Fibroblast of skin of scalp (primary cell): ENCODE data around the gene LAMA3.
A peak's percentile ranks its signal among the peaks of the same experiment; 100 is the strongest.

Source experiments
- DNase-seq: peaks from one replicate; pipeline ENCODE4 v3.0.0-alpha.2; 2013

LAMA3 gene

DNA sequence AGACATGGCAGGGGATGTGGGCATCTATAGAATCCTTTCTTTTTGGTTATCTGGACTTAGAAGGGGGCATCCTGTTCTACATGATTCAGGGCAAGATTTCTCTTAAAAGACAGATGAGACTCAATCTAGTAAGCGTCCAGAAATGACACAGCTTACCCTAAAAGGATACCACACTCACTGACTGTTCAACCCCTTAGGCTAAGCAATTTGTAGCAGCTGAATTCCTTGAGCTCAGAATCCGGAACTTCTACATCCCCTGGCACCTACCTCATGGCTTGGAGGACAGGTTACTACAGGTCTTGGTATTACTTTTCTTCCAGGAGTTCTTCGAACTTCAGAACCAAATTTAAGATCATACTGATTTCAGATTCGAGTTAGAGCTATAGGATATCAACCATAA, 138.4 kb downstream of the LAMA3 start:
- no peak for DNase-seq

DNA sequence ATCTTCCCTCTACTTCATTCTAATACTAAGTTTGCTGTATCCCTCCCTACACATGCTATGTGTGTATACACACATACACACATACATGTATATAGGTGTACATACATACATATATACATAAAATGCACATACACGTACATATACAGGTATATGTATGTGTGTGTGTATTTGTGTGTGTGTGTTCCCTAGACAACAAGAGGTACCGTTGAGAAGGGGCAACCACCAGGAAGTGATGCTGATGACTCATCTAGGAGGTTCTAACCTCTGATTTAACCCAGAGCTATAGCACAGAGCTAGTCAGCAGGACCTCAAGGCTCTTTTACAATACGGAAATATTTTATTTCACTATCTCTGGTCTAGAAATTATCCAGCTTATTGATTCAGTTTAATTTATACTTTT, 139.2 kb downstream of the LAMA3 start:
- DNase-seq: no peak

DNA sequence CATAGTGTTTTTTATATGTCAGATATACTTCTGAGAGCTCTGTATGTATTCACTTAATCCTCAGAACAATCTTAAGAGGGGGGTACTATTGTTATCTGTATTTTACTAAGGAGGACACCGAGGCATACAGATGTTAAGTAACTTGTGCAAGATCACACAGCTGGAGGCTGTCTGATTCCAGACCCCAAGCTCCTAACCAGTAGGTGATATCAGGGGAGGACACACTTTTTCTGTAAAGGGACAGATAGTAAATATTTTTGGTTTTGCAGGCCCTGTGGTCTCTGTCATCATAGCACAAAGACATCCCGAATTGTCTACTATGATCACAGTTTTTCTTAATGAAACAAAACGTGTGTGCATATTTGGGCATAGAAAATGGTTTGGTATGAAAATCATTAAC, 143.7 kb downstream of the LAMA3 start:
- no peak for DNase-seq

DNA sequence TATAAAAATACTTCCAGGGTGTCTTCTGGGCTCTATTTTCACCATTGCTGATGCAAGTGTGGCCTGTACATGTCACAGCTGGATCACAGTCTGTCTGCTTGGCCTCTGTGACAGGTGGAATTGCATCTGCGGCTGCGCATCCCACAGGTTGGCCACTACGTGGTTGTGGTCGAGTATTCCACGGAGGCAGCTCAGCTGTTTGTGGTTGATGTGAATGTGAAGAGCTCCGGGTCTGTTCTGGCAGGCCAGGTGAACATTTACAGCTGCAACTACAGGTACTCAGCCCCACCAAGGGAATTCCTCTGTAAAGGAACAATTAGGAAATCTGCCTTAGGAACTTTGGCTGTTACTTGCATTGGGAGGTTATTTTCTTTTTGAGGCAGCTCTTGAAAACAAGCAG, 144.5 kb downstream of the LAMA3 start:
- DNase-seq: no peak

DNA sequence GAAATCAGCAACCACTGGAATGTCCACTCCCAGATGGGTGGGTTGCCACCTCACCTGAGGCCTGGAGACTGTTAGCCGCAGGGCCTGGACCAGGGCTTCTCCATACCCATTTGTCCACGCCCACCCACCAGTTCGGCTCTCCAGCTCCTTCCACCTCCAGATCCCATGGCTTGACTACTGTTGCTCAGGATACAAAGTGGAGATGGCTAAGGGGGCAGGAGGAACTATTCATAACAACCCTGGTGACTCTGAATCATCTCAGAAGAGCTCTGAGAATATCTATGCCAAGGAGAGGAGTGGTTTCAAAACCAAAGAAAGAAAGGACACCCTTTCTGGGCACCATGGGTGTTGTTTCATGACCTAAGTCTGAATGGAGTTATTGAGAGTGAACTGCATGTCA, 145.8 kb downstream of the LAMA3 start:
- no peak for DNase-seq

DNA sequence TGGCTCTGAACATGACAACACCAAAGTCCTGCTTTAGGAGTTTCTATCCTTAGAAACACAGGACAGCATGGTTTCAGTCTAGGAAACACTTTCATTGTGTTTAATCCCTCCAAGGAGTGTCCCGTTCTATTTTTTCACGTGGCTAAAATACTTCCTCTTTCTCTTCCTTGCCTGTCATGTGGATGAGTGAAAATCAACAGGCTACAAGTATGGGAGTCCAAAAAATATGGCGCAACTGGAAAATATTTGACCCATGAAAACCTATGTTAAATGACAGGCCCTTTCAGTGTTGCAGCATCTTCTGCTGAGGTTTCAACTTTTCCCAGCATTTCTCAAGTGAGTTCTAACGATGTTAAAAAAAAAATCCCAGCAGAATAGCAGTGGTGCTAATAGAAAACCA, 146.3 kb downstream of the LAMA3 start:
- no peak for DNase-seq

DNA sequence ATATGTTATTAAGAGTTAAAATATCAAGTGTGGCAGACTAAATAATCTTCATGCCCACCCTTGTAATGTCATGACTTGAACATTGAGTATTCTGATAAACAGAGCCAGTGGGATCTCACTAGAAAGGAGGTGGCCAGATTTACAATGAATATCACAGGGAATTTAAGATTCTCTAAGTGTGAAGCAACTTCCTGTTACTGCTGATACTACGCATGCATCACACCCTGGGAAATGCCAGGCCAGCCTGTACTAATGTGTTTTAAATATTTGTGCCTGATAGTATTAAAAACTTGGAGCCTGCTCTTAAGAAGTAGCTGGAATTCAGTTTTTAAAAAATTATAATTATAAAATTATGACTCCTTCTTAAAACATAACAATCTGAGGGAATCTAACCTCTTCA, 148.3 kb downstream of the LAMA3 start:
- DNase-seq: peak; percentile 79

DNA sequence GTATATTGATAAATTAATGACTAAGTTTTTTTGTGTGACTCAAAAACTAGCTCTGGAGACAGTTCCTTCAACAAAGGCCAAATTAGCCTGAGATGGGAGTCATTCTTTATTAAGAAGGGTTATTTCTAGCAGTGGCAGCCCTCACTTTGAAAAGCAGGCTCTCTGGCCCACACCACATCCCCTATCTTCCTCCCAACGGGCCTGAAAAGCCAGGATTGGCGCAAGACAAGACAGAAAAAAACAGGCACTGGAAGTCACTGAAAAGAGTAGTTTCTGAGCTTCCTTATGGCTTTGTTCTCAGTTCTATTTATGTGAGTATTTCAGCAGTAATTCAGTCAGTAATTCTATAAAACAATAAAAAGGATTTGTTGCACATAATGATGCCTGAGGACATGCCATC, 149.0 kb downstream of the LAMA3 start:
- DNase-seq: no peak

DNA sequence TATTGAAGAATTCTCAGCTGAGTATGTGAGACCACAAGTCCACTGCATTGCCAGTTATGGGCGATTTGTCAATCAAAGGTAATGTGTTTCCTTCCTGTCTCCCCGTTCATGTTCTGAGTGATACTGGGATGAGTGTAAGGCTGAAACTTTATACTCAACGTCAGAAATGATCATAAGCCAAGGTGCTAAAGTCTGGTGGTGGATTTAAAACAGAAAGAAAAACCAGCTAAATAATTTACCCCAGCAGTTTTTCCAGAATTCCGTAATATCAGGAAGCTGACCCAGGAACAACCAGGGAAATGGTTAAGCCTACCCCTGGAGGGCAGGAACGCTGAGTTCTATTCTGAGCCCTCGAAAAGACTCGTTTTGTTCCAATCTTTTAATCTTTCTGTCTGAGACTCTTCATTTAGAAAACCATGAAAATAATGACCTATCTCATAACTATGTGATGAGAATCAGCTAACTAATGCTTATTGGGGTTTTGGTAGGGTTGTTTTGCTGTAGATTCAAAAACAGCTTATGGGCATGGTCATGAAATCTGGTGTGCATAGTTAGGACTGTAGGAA, 149.6 kb downstream of the LAMA3 start:
- peak; percentile 76 for DNase-seq

DNA sequence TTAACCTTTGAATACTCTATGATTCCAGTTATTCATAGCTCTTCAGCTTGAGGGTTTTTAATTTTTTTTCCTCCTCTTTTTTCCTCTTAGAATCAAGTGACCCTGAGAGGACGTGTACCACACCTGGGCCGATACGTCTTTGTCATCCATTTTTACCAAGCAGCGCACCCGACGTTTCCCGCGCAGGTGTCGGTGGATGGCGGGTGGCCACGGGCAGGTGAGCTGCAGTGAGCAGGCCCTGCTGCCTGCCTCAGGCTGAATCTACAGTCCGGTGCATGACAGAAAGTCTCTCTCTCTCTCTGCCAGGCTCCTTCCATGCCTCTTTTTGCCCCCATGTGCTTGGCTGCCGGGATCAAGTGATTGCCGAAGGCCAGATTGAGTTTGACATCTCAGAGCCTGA, 153.1 kb downstream of the LAMA3 start:
- DNase-seq: no peak

DNA sequence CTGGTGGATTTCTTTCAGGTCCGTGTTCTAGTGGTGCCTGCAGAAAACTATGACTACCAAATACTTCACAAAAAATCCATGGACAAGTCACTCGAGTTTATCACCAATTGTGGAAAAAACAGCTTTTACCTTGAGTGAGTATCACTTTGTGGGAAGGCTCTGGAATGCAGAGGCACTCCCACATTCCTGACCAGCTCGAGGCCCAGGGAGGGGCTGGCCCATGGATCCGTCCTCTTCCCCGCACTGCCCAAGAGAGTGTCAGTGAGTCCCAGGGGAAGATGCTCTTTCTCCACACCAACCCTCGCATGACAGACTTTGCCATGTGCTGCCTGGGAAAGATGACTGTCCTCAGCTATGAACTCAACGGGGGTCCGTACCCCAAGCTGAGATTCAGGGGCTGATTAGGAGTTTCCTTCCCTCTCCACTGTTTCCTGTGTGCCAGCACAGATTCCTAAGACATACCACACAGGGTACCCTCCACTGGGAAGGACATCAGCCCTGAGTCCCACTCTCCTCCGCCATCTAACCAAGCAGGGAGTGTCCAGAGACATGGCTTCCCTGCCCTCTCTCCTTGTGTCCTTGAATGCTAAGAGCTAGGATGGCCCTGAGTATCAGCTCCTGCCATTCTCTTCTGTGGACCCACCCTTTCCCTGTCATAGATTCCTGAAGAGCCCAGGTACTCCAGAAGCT, 155.9 kb downstream of the LAMA3 start:
- DNase-seq: peak; percentile 72

DNA sequence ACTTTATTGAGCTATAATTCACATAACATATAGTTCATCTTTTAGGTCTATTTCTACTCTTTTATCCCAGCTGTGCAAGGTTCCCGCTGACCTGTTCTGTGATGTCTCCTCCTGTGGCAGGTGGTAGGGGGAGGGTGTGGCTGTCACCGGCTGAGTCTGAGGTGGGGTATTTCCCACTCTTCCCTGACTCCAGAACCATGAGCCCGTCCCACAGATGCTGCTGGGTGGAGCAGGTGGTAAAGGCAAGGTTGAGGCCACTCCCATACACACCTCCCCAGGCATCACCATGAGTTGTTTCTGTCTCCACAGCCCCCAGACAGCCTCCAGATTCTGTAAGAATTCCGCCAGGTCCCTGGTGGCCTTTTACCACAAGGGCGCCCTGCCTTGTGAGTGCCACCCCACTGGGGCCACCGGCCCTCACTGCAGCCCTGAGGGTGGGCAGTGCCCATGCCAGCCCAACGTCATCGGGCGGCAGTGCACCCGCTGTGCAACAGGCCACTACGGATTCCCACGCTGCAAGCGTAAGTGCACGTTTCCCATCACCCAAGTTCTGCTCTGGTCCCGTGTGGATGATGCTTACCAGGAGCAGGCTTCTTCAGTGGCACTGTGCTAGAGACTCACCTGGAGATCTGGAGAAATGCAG, 156.9 kb downstream of the LAMA3 start:
- DNase-seq: no peak

DNA sequence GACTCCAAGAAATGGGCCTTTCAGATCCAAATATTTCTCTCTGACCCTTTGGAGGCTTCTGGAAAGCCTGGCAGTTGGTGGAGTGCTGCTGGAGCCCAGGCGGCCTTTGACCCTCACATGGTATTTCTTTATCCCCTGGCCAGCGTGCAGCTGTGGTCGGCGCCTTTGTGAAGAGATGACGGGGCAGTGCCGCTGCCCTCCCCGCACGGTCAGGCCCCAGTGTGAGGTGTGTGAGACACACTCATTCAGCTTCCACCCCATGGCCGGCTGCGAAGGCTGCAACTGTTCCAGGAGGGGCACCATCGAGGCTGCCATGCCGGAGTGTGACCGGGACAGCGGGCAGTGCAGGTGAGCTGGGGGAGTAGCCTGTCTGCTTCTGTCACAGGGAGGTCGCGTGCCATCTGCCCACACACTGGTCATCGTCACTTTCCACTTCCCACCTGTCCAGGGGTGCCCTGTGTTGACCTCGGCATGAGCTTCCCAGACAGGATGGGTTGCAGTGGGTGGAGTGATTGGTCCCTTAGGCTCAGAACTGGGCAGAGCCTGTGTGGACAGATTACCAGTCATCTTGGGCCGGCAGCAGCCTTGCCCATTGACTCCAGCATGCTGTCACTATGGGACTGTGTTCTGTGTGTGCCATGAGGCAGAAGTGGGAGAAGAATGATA, 158.2 kb downstream of the LAMA3 start:
- DNase-seq: no peak

DNA sequence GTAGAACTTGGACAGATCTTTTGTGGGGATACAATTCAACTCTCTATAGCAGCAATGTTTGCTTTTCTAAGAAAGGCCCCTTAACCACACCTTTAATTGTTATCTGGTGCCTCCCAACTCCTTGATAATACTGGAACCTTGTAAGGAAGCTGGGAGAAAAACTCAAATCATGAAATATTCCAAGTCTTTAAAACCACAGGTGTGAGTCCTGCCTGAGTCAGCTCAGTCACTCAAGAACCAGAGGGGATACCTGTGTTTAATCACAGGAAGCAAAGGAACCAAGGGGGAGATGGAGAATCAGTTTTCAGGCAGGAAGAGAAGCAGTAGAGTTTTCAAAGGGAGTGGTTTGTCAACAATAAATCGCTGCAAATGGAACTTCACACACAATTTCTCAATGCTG, 159.9 kb downstream of the LAMA3 start:
- DNase-seq: no peak

DNA sequence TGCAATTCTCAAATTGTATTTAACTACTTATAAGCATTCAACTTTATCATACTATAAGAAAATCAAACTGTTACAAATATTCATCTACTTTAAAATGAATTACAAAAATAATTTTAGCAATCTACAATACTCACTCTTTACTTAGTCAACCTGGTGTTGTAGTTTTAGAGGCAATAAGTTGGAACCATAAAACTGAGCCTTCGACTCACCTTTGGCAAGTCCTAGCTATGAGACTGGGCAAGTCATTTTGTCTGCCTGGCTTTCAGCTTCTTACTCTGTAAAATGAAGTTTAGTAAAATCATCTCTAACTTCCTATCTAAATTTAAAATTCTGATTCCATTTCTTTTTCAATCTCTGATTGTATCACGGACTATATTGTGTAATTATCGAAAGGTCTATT, 161.0 kb downstream of the LAMA3 start:
- DNase-seq: no peak

DNA sequence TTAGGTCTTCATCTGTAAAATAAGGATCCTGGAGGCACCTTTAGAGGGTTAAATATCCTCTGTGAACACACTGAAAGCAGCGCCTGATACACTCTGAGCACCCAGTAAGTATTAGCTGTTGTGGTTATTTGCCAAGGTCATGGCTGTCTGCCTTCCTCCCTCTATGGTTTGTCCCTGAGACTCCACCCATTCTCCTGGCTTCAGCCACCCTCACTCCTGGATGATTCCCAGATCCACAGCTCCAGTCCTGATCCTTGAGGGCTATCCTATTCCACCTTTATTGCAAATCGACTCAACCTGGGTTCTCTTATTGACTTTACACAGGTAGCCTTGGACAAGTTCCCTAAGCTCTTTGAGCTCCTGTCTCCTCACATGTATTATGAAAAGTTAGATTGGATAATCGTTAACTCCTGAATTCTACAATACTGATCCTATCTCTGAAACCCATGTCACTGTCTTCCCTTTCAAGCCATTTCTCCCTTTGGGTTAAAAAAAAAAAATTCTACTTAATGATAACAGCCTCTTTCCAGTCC, 162.3 kb downstream of the LAMA3 start:
- no peak for DNase-seq

DNA sequence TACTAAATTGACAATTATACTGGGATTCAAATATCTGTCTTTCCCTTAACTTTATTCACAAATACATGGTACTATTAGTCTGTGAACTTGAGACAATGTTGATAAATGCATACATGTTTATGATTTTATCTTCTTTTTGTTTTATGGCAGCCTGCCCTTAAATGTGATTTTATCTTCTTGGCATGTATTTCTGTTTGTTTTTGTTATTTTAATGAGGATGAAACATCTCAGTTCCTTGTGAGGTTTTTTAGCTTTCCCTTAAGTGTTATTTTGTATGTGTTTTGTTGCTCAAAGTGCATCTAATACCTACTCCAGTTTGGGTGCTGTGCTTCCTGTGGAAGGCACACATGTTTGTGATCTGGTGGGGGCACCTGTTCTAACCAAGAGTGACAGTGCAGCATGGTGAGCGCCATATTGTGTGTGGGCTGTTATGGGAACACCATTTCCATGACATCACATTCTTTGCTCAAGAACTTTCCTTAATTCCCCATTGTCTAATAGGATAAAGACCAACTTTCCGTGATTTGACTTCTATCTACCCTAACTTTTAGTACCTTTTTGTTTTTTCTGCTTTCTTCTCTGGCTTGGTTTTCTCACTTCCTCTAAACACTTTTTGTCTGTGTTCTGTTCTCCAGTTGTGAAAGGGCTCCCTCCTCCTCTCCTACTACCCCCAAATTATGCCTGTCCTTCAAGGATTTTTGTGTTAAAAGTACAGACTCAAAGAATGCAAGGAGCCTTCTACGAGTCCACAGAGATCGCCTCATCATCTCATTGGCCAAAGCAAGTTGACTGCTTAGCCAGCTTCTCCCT, 163.2 kb downstream of the LAMA3 start:
- DNase-seq: no peak

DNA sequence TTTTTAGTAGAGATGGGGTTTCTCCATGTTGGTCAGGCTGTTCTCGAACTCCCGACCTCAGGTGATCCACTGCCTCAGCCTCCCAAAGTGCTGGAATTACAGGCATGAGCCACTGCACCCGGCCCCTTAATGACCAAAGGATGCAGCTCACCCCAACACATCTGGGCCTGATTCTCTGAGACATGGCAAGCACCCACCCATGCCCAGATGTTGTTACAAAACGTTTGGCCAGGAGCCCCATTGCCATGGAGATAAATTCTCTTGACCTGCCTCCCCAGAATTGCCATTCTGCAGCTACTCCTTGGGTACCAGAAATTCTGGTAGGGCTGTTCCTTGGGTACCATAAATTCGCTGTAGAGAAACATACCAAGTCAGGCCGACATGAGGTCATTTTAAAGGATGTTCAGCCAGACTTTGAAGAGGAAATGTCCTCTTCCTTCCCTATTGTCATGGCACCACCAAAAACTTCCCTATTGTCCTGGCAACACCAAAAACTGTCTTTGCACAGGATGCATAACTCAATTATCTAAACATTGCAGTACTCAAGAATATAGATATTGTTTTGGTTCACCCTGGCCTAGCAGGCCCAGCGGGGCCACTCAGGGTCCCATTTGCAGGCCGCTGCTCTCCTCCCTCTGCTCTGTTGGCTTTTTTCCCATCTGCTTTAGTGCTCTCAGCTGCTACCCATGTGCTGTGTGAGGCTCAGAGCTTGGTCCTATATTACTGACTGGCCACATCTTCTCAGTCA, 164.4 kb downstream of the LAMA3 start:
- DNase-seq: no peak

DNA sequence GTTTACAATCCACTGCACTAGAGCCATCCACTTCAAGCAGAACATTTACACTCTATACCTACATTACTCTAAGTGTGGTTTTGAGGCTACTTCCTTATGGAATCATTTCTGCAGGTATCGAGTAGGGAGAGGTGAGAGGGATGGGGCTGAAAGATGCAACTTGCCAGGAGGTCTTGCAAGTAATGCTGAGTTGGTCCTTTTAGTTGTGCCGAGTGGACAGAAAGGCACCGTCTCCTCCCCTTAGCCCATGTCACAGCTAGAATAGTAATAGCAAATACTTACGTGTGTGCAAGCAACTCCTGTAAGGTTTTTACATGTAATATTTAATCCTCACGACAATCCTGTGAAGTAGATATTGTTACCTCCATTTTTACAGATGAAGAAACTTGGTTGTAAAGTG, 166.5 kb downstream of the LAMA3 start:
- DNase-seq: no peak

DNA sequence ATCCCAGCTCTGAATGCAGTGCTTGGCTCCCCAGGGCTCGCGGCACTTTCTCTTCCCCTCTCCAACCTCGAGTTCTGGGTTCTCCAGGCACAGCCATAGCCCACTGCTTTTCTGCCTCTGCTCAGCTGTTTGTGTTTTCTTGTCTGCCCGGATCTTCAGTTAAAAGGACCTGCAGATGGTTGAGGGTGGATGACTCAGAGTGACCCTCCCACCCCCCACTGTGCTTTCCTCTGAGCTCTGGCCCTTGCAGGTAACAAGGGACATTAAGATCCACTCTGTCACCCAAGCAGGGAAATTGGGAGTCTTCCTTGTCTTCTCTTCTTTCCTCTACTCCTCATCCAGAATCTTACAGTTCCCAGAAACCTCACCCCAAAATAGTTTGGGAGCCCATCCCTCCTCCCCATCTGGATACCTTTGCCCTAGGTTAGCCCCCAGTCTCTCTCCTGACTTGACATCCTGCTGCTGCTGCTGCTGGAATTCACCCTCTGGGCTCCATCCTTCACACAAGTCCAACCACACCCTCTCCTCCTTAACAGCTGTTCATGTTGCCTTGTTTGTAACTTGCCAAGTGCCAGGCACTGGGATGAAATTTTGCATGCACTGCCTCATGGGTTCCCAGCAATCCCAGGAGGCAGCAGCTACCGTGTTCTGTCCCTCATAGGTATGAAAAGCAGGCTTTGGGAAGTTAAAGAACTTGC, 167.4 kb downstream of the LAMA3 start:
- DNase-seq: no peak

DNA sequence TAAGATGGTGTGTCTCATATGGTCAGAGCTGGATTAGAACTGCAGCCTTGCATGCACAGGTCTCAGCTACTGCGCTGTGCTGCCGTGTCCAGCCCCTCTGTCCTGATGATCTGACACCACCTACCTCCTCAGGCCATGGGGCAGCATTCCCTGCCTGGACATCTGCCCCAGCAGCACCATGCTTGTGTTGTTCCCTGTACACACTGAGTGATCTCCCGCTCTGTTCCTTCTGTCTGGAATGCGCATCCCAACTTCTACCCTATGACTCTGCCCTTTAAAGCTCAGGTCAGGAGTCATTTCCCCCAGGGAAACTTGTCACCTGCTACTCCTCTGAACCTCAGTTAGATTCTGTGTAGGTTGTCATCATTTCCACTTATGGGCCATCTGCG, 167.9 kb downstream of the LAMA3 start:
- no peak for DNase-seq
